Tibial artery (tissue), 4 donors: ENCODE results near the gene RIPOR2.

Experiments used
- DNase-seq, 2 donors: peaks; one replicate each; pipeline ENCODE4 v3.0.0-alpha.2; 2019
- H3K27ac ChIP-seq, 2 donors: fragments of 200-600 bp; sonication (generic) in 1 of 2; 1 replicate in 1 of 2; 2 replicates in 1 of 2; pipeline ENCODE4 v1.5.1; 2018 to 2019; ENCODE audit warnings: mild to moderate bottlenecking in 1 of 2
- H3K27me3 ChIP-seq, 2 donors: fragments of 200-600 bp; sonication (generic) in 1 of 2; one replicate each; pipeline versions ENCODE4 v1.5.1 to v1.6.0; 2016 to 2019
- H3K36me3 ChIP-seq, 3 donors: fragments of 200-600 bp; sonication (generic) in 2 of 3; one replicate each; pipeline ENCODE4 v1.5.1; 2016 to 2019; ENCODE audit warnings: mild to moderate bottlenecking in 2 of 3
- H3K4me1 ChIP-seq, 4 donors: fragments of 200-600 bp; sonication (generic) in 2 of 4; 1 replicate in 3 of 4; 2 replicates in 1 of 4; pipeline ENCODE4 v1.5.1; 2016 to 2019
- H3K4me3 ChIP-seq, 2 donors: fragments of 200-600 bp; sonication (generic) in 1 of 2; 1 replicate in 1 of 2; 2 replicates in 1 of 2; pipeline ENCODE4 v1.5.1; 2018 to 2019; ENCODE audit warnings: mild to moderate bottlenecking in 2 of 2
- H3K9me3 ChIP-seq, 3 donors: fragments of 200-600 bp; sonication (generic) in 1 of 3; one replicate each; pipeline ENCODE4 v1.5.1; 2016 to 2019
- intact Hi-C: fragments of 100-400 bp; cut with DNase I; formaldehyde crosslinking; loops from one replicate; pipeline ENCODE4 v1.15.0; 2023; ENCODE audit warnings: low total_unique reads
- TF ChIP-seq, protein P1 (sequence below), 2 experiments: fragments of 200-600 bp in 1 of 2; fragments of 450-650 bp in 1 of 2; IDR thresholded peaks; one replicate each; pipeline ENCODE4 v1.5.1; 2017 to 2019; ENCODE audit warnings: antibody characterized with exemption in 2 of 2, mild to moderate bottlenecking in 1 of 2, moderate library complexity in 1 of 2

RIPOR2 gene

DNA sequence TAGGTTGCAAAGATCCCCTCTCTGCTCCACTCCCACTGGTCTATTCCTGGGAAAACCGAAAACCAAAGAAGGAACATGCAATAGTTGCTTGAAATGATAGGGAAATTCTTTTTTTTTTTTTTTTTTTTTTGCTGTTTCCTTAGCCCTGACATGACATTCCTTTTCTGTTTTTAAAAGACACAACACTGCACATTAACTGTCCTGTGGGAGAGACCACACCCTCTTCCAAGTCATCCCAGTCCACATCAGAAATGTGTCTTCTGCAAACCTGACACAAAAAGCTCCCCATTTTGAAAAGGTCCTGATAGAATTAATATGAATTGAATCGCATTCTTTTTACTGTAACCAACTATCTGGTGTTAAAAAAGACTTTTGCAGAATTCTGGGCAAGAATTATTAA lies 43.4 kb upstream of the RIPOR2 start:
- DNase-seq: no peak
- Histone ChIP-seq H3K27ac (no peak overlapping the region), H3K27me3 (no peaks in the 10 kb centered on the region), H3K36me3 (no peaks in the 10 kb centered on the region), H3K4me3 (no peak overlapping the region), H3K4me1 (no peaks in the 10 kb centered on the region), H3K9me3 (no peaks in the 10 kb centered on the region)
- intact Hi-C loops: no loop called here
- TF ChIP-seq, protein P1, sequence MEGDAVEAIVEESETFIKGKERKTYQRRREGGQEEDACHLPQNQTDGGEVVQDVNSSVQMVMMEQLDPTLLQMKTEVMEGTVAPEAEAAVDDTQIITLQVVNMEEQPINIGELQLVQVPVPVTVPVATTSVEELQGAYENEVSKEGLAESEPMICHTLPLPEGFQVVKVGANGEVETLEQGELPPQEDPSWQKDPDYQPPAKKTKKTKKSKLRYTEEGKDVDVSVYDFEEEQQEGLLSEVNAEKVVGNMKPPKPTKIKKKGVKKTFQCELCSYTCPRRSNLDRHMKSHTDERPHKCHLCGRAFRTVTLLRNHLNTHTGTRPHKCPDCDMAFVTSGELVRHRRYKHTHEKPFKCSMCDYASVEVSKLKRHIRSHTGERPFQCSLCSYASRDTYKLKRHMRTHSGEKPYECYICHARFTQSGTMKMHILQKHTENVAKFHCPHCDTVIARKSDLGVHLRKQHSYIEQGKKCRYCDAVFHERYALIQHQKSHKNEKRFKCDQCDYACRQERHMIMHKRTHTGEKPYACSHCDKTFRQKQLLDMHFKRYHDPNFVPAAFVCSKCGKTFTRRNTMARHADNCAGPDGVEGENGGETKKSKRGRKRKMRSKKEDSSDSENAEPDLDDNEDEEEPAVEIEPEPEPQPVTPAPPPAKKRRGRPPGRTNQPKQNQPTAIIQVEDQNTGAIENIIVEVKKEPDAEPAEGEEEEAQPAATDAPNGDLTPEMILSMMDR (IDR thresholded peaks at IDR 0.05): no peak

DNA sequence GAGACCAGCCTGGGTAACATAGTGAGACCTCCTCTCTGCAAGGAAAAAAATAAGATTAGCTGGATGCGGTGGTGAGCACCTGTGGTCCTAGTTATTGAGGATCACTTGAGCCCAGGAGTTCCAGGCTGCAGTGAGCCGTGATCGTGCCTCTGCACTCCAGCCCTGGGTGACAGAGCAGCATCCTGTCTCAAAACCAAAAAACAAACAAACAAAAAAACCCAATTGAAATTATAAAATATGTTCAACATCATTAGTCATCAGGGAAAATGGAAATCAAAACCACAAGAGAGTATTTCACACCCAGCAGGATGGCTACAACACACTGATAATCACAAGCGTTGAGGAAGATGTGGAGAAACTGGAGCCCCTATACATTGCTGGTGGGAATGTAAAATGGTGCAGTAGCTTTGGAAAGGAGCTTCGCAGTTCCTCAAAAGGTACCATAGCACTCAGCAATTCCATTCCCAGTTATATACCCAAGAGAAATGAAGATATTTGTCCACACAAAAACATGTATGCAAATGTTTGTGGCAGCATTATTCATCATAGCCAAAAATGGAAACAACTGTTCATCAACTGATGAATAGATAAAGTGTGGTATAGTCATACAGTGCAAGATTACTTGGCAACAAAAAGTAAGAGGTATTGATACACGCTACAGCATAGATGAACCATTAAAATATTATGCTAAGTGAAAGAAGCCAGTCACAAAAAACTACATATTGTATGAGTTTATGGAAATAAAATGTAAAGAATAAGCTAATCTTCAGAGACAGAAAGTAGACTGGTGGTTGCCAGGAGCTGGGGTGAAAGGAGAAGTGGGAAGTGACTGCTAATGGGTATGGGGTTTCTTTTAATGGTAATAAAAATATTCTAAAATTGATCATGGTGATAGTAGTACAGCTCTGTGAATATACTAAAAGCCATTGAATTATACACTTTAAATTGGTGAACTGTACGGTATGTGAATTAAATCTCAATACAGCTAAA lies 38.7 kb upstream of the RIPOR2 start:
- DNase-seq: no peak
- intact Hi-C loops: no loop called here
- Histone ChIP-seq H3K9me3 (no peaks in the 10 kb centered on the region), H3K4me3 (no peak overlapping the region), H3K36me3 (no peaks in the 10 kb centered on the region), H3K27ac (no peak overlapping the region), H3K4me1 (no peaks in the 10 kb centered on the region), H3K27me3 (no peaks in the 10 kb centered on the region)
- TF ChIP-seq, protein P1 (IDR thresholded peaks at IDR 0.05): no peak

DNA sequence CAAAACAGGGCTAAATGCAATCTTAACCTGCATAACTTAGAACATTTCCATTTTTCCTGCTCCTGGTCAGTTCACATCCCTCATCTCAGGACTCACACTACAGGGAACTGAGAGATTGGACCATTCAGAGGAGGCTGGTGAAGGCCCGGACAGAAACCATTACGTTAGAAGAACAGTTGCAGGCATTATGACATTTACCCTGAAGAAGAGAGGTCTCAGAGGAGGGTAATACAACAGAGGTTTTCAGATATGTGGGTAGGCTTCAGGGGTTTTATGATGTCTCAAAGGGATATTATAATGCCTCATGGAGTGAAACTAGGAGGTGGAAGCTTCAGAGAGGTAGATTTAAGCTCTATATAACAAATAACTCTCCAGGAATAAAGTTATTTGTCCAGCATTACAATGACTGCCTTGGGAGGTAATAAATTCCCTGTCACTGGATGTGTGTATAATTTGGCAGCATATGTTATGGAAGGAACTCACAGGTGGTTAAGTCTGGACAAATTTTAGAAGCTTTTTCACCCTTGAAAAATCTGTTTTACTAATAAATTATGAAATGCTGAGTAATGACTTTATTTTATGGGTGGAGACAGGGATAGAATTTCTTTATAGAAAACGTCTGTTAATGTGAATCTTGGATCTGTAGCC lies 36.7 kb upstream of the RIPOR2 start:
- Histone ChIP-seq H3K4me1 (no peaks in the 10 kb centered on the region), H3K36me3 (no peaks in the 10 kb centered on the region), H3K27me3 (no peaks in the 10 kb centered on the region), H3K9me3 (no peaks in the 10 kb centered on the region), H3K4me3 (no peak overlapping the region), H3K27ac (no peak overlapping the region)
- intact Hi-C loops: no loop called here
- DNase-seq: no peak
- TF ChIP-seq, protein P1 (IDR thresholded peaks at IDR 0.05): no peak

DNA sequence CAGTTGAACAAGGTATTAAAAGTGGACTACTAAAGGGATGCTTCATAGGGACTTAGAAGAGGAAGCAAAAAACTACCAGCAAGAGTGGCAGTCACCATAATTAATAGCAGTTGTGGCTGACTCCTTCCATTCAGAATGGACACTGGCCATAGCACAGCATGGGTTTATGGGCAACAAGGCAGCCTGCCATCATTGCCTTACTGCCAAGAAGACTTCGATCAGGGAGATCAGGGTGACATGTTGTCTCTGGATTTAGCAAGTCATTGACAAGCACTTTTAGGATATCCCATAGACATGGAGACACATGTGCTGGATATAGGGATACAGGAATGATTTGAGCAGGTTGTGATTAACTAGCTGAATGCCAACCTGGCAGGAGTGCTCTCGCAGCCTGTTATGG lies 35.3 kb upstream of the RIPOR2 start:
- Histone ChIP-seq H3K4me3 (no peak overlapping the region), H3K36me3 (no peaks in the 10 kb centered on the region), H3K9me3 (no peaks in the 10 kb centered on the region), H3K27ac (no peak overlapping the region), H3K27me3 (no peaks in the 10 kb centered on the region), H3K4me1 (no peaks in the 10 kb centered on the region)
- intact Hi-C loops: no loop called here
- TF ChIP-seq, protein P1 (IDR thresholded peaks at IDR 0.05): no peak
- no peak for DNase-seq

DNA sequence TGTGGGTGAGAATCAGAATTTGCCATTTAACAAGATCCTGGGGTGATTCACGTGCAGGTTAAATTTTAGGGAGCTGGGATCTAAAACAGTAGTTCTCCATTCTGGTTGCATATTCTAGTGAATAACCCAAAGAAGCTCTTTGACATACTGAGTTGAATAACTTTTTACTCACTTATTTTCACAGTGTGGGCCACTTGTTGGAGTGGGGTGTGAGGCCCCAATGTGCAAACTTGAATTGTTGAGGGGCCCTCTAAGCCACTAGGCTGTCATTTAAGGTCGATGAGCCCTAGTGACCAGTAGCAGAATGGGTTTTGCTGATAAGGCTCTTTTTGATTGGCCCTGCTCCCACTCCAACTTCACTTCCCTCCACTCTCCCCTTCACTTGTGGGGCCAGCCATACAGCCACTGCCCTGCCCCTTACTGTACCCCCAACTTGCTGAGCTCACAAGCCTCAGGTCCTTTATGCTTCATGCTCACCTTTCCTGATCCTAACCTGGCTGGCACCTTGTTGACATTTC lies 33.6 kb upstream of the RIPOR2 start:
- no peaks in the 10 kb centered on the region for H3K36me3 ChIP-seq
- TF ChIP-seq, protein P1 (IDR thresholded peaks at IDR 0.05): no peak
- H3K4me1 ChIP-seq: no peaks in the 10 kb centered on the region
- no peak overlapping the region for H3K4me3 ChIP-seq
- H3K27me3 ChIP-seq: no peaks in the 10 kb centered on the region
- no peak overlapping the region for H3K27ac ChIP-seq
- H3K9me3 ChIP-seq: no peaks in the 10 kb centered on the region
- no peak for DNase-seq
- intact Hi-C loops: no loop called here
